Activated CD4-positive, alpha-beta T cell treated with anti-CD3 and anti-CD28 coated beads, Interleukin-2, Interleukin-6, amounts not matched to agents 100 ng/mL and 50 ng/mL, durations not matched to agents 16 hours and 8 hours (primary cell): Measurements from ENCODE around the gene CHID1.

ENCODE experiments used
- DNase-seq: peaks from one replicate; pipeline ENCODE4 v3.0.0-alpha.2; 2020

Gene CHID1

DNA sequence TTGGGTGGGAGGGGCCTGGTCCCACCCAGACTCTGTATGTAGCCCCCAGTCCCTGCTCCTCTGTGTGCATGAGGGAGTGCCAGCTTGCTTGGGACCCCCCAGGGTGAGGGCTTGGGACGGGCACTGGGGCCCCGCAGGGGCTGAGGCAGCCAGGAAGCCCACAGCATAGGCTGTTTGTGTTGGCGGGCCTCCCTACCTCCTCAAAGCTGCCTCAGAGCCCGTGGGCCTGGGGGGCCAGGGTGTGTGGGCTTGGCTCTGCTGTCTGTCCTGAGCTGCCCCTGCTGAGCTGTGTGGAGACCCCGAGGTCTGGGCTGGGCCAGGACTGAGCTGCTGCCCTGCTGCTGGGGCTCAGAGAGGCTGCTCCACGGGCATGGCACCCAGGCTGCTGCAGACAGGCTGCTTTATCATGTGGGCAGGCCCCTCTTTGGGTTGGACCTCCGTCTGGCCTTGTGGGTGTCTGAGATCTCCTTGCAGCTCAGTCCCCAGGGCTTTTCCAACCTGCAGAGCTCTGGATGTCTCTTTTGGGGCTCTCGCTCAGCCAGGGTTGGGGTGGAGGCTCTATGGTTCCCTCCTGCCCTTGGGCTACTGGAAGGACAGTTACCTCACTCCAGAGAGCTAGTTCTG lies 64.6 kb downstream of the CHID1 start:
- DNase-seq: no peak

GRCh38 chr11:844693-845644 lies 65.6 kb downstream of the CHID1 start:
- DNase-seq: no peak

- no peak for DNase-seq
These were observed 66.6 kb downstream of the CHID1 start for GRCh38 chr11:843818-844692.

- DNase-seq: no peak
These were observed 67.4 kb downstream of the CHID1 start for GRCh38 chr11:843086-843734.

DNA sequence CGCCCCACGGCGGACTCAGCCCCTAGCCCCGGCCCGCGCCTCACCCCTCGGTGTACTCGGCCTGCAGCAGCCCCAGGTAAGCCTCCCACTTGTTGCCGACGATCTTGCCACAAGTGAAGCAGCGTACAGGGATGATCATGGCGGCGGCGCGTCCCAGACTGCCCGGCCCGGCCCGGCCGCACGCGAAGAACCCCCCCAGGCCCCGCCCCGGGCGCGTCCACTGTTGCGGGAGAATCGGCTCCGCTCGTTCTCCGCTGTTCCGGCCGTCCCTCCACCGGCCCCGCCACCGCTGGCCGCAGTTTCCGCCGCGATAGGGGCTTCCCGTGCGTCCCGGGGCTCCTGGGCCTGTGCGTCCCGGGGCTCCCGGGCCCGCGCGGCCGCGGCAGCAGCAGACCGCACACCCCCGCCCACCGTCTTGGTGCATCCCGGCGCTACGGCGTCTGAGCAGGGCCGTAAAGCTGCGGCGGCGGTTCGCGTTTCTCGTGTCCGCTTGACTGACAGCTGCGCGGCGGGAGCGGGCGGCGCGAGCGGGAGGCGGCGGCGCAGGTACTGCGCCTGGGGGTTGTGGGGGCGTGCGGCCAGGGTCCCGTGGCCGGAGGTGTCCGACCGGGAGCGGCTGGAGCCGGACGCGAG lies 68.1 kb downstream of the CHID1 start, which contains the start of the genes POLR2L and TSPAN4:
POLR2L (minus strand) TSS at position 160 of the 633 bp plus-strand sequence; CDS start at position 139, 21 bp downstream.
TSPAN4 (plus strand) TSS at position 483 of the 633 bp plus-strand sequence. CDS start 7,453 bp downstream, outside the sequence.
- DNase-seq: peak; percentile 91

GRCh38 chr11:841981-842369 lies 68.6 kb downstream of the CHID1 start:
- DNase-seq: no peak

- no peak for DNase-seq
These were observed 70.6 kb downstream of the CHID1 start for GRCh38 chr11:839875-840617.

DNA sequence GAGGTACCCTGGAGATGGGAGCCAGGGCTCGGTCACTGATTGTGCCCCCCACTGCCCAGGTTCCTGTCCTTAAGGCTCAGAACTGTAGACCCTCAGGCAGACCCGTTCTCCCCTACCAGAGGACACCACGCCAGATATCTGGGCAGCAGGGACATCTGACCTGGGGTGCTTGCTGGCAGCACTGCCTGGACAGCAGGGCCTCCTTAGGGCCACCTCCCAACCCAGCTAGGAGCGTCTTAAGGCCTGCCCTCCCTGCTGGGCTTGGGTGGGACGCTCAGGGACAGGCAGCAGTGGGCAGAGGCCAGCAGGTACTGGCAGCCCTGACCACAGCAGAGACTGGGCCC lies 71.4 kb downstream of the CHID1 start:
- no peak for DNase-seq

DNA sequence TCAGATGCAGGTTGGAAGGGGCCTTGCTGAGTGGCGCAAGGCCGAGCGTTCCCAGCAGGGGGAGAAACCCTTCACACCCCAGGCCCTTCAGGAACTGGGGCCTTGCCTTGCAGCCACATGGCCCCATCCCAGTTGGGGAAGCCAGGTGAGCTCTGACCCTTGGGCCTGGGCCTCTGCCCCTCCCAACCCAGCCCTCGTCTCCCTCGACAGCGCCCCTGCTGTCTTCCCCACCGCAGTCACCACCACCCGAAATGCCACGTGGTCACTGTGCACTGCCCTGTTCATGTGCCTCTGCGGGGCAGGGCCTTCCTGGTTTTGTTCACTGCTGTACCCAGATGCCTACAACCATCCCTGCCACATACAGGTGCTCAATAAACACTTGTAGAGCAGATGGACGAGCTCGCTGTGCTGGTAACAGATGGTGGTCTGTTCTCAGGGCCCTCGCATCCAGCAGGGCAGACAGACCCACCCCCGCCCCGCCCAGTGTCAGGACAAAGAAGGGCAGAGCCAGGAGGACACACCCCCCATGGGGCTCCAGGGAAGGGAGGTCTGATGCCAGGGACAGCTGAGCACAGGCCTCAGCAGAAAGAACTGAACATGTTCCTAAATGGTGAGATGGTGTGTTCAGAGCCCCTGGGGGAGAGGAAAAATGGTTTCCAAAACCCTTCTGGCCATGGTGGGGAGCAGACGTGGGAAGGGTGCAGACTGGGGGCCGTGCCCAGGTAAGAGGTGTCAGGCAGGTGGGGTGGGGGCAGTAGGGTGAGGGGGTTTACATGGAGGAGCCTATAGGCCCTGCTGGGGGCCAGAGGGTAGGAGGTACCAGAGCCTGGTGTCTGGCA lies 72.0 kb downstream of the CHID1 start:
- no peak for DNase-seq

DNA sequence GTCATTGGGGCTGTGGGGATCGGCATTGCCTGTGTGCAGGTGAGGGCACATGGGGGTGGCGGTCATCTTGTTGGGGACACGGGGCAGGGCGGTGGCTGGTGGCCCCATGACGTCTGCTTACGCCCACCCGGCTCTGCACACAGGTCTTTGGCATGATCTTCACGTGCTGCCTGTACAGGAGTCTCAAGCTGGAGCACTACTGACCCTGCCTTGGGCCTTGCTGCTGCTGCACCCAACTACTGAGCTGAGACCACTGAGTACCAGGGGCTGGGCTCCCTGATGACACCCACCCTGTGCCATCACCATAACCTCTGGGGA lies 72.7 kb downstream of the CHID1 start:
- no peak for DNase-seq

GRCh38 chr11:837189-837989 lies 73.2 kb downstream of the CHID1 start:
- no peak for DNase-seq

DNA sequence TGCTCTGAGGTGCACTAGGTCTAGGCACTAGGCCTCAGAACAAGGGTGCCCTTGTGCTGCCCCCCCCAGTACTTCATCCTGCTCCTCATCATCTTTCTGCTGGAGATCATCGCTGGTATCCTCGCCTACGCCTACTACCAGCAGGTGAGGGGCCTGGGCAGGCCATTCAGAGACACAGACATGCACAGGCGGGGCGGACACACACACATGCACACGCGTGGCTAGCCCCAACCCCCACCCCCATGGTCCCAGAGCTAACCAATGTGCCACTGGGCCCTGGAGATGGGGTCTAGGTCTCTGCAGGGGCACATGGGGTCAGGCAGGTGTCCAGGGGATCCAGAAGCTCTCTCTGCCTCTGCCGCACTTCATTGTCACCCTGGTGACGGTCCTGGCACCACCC lies 73.9 kb downstream of the CHID1 start:
- DNase-seq: no peak

DNA sequence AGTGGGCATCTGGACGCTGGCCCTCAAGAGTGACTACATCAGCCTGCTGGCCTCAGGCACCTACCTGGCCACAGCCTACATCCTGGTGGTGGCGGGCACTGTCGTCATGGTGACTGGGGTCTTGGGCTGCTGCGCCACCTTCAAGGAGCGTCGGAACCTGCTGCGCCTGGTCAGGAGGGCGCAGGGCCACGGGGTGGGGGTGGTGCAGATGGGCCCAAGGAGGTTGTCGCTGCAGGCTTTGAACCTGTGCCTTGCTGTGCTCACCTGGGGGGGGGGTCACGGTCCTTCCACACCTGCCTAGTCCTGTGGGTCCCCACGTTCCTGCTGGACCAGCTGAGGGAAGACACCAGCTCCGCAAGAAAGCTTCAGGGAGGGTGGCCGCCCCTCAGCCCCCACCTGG lies 74.3 kb downstream of the CHID1 start:
- DNase-seq: no peak

DNA sequence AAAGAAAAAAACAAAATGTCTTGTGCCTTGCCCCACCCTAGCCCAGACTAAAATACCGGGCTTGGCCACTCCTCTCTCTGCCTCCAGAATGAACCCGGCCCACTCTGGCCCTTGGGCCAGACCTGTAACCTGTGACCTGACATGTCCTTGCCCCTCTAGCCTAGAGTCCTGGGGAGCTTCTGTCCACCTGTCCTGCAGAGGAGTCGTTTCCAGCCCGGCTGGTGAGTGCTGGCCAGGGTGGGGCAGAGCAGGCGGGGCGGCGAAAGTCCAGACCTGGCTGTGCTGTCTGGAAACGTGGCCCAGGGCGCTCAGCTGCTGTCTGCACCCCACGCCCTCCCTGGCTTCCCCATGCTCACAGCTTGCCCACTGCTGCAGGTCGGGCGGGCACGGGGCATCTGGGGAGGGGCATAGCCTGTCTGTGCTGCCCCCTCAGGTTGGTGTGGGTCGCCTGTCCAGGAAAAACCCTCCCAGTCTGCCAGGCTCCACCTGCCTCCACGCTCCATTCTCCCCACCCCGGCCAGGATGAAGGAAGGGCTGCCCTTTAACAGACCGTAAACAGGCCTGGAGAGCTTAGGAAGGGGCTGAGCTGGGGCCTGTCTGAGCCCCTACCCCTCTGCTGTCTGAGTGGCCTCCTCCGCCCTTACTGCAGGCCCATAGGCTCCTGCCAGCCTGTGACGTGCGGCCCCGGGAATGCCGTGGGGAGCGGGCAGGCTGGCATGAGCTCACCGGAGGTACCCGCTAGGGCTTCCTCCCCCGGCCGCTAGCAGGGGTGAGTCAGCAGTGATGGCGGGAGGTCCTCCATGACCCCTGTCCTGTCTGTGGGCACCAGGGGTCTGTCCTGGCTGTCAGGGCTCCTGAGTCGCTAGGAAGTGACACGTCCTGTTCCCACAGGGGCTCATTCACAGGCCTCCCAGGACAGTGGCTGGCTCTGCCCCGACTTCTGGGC lies 76.0 kb downstream of the CHID1 start:
- DNase-seq: no peak

DNA sequence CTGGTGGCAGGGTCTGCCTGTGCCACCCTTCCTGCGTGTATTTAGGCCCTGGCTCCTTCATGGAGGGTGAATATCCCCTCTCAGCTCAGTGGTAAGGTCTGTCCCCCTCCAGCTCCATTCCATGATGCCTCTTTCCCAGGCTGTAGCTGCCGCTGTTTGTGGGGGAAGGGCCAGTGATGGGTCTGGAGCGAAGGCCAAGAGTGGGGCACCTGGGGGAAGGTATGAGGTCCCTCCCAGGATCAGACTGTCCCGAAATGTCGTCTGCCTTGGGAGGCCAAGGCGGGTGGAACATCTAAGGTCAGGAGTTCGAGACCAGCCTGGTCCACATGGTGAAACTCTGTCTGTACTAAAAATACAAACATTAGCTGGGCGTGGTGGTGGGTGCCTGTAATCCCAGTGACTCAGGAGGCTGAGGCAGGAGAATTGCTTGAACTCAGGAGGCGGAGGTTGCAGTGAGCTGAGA lies 76.7 kb downstream of the CHID1 start:
- DNase-seq: no peak

GRCh38 chr11:833114-833791 lies 77.4 kb downstream of the CHID1 start:
- DNase-seq: no peak

DNA sequence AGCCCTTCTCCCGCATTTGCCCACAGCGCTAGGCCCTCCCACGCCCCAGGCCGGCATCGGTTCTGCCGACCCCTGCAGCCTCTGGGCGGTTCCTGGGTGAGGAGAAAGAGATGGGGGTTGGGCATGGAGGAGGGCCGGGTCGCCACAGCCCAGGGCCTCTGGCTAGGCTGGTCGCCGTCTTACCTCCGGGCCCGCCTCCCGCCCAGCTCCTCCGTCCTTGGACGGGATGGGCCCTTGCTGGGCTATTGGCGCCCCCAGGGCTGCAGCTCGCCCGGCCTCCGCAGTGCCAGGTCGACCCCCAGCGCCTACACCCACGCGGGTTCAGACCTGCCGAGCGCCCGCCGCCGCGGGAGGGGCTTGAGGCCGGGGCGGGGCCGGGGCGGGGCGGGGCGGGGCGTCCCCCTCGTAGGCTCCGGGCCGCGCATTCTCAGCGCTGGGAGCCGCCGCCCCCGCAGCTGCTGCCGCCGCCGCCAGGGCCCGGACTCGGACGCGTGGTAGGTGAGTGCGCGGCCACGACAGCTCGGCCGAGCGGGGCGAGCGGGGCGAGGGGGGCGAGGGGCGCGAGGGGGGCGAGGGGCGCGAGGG lies 78.0 kb downstream of the CHID1 start, which contains the start of gene CD151:
CD151 (plus strand) TSS at position 424 of the 585 bp plus-strand sequence. CDS start 3,118 bp downstream, outside the sequence.
- peak; percentile 48 for DNase-seq
